WTC11 (cell line): Measurements from ENCODE around the gene CAMTA1. TPM values are rescaled to one million over a fixed set of nuclear protein-coding genes. Genes with fewer than 3 reads are reported as not detected.

Experiments used
- ATAC-seq: fragments of 200-7000 bp; cut with Tn5 transposase; 2 replicates; pipeline ENCODE4 v1.10.0; 2021; ENCODE audit warnings: mild to moderate bottlenecking, moderate library complexity
- CTCF ChIA-PET: fragments of 300-600 bp; sonication (Branson Sonifier 250); formaldehyde crosslinking; loops from one replicate; lab custom pipeline; 2021; ENCODE audit warnings: antibody characterized with exemption; lab: Charles Lee
- POLR2A ChIA-PET: fragments of 350-600 bp; sonication (Branson Sonifier 250); formaldehyde crosslinking; loops from one replicate; lab custom pipeline; 2021; ENCODE audit warnings: antibody characterized with exemption; lab: Charles Lee
- DNase-seq: peaks from one replicate; pipeline ENCODE4 v3.0.0; 2021; ENCODE audit warnings: low spot score
- H3K27ac Mint-ChIP-seq: 2 replicates; pipeline ENCODE4 v1.8.0; 2021; ENCODE audit warnings: mixed read lengths
- H3K27me3 Mint-ChIP-seq: 2 replicates; pipeline ENCODE4 v1.8.0; 2021; ENCODE audit warnings: low read depth, mild to moderate bottlenecking, moderate library complexity, mixed read lengths
- H3K36me3 Mint-ChIP-seq: 2 replicates; pipeline ENCODE4 v1.8.0; 2021; ENCODE audit warnings: mixed read lengths
- H3K4me1 Mint-ChIP-seq: 2 replicates; pipeline ENCODE4 v1.8.0; 2022; ENCODE audit warnings: mixed read lengths
- H3K4me3 Mint-ChIP-seq: 2 replicates; pipeline ENCODE4 v1.8.0; 2021; ENCODE audit warnings: mild to moderate bottlenecking, moderate library complexity, mixed read lengths
- H3K9me3 Mint-ChIP-seq: 2 replicates; pipeline ENCODE4 v1.8.0; 2021; ENCODE audit warnings: mixed read lengths
- ESRRA ChIP-seq: sonication (generic); formaldehyde crosslinking; IDR thresholded peaks from 2 replicates; pipeline ENCODE4 v1.8.1; 2022; ENCODE audit warnings: mild to moderate bottlenecking, missing genetic modification reagents, borderline replicate concordance
- FOXK1 ChIP-seq: sonication (generic); formaldehyde crosslinking; IDR thresholded peaks from 2 replicates; pipeline ENCODE4 v1.8.0; 2022; ENCODE audit warnings: mild to moderate bottlenecking, moderate library complexity, missing genetic modification reagents
- FOXP1 ChIP-seq: sonication (generic); formaldehyde crosslinking; IDR thresholded peaks from 2 replicates; pipeline ENCODE4 v1.8.0; 2022; ENCODE audit warnings: missing genetic modification reagents, mild to moderate bottlenecking, moderate library complexity, borderline replicate concordance
- JAZF1 ChIP-seq: fragments of 250-450 bp; sonication (Bioruptor Pico); IDR thresholded peaks from 2 replicates; pipeline ENCODE4 v1.9.0; 2021; ENCODE audit warnings: moderate library complexity, mild to moderate bottlenecking, inconsistent platforms
- JUN ChIP-seq: sonication (generic); formaldehyde crosslinking; IDR thresholded peaks from 2 replicates; pipeline ENCODE4 v1.8.0; 2023; ENCODE audit warnings: mild to moderate bottlenecking, missing genetic modification reagents
- MXD4 ChIP-seq: fragments of 250-450 bp; sonication (Bioruptor Pico); IDR thresholded peaks from 2 replicates; pipeline ENCODE4 v1.8.0; 2021; ENCODE audit warnings: mild to moderate bottlenecking, moderate library complexity, borderline replicate concordance
- NFE2L1 ChIP-seq: sonication (generic); formaldehyde crosslinking; IDR thresholded peaks from 2 replicates; pipeline ENCODE4 v1.8.1; 2023; ENCODE audit warnings: missing genetic modification reagents
- NR1H2 ChIP-seq: sonication (generic); formaldehyde crosslinking; IDR thresholded peaks from 2 replicates; pipeline ENCODE4 v1.9.0; 2021; ENCODE audit warnings: mild to moderate bottlenecking, moderate library complexity, missing genetic modification reagents
- ZNF317 ChIP-seq: sonication (generic); formaldehyde crosslinking; IDR thresholded peaks from 2 replicates; pipeline ENCODE4 v1.8.1; 2023; ENCODE audit warnings: low read depth, mild to moderate bottlenecking, moderate library complexity, missing genetic modification reagents, borderline replicate concordance
- ZNF416 ChIP-seq: fragments of 250-450 bp; sonication (Bioruptor Pico); IDR thresholded peaks from 2 replicates; pipeline ENCODE4 v1.9.0; 2021; ENCODE audit warnings: mild to moderate bottlenecking, inconsistent platforms
- ZNF671 ChIP-seq: fragments of 250-450 bp; sonication (Bioruptor Pico); IDR thresholded peaks from 2 replicates; pipeline ENCODE4 v1.8.0; 2021; ENCODE audit warnings: mild to moderate bottlenecking
- total RNA-seq: library from RNA; stranded (reverse); gene quantifications from 3 replicates; pipeline ENCODE4 v1.2.3, GENCODE V29; 2021
- TF ChIP-seq, protein P1 (sequence below): fragments of 200-600 bp; IDR thresholded peaks from 2 replicates; pipeline ENCODE4 v1.8.0; 2022; ENCODE audit warnings: antibody characterized with exemption
- TF ChIP-seq, protein P2 (sequence below): sonication (generic); formaldehyde crosslinking; IDR thresholded peaks from 2 replicates; pipeline ENCODE4 v1.8.1; 2023; ENCODE audit warnings: mild to moderate bottlenecking, missing genetic modification reagents, moderate library complexity
- TF ChIP-seq, protein P3 (sequence below): sonication (generic); formaldehyde crosslinking; IDR thresholded peaks from 2 replicates; pipeline ENCODE4 v1.8.1; 2023; ENCODE audit warnings: mild to moderate bottlenecking, moderate library complexity, missing genetic modification reagents
- TF ChIP-seq, protein P4 (sequence below): sonication (generic); formaldehyde crosslinking; IDR thresholded peaks from 2 replicates; pipeline ENCODE4 v1.8.0; 2023; ENCODE audit warnings: missing genetic modification reagents, mild to moderate bottlenecking, borderline replicate concordance
- TF ChIP-seq, protein P5 (sequence below): sonication (generic); formaldehyde crosslinking; IDR thresholded peaks from 2 replicates; pipeline ENCODE4 v1.8.1; 2023; ENCODE audit warnings: mild to moderate bottlenecking, missing genetic modification reagents, moderate library complexity
- TF ChIP-seq, protein P6 (sequence below): sonication (generic); formaldehyde crosslinking; IDR thresholded peaks from 2 replicates; pipeline ENCODE4 v1.8.1; 2022; ENCODE audit warnings: low read depth, missing genetic modification reagents, borderline replicate concordance
- TF ChIP-seq, protein P7 (sequence below): fragments of 250-450 bp; sonication (Bioruptor Pico); IDR thresholded peaks from 2 replicates; pipeline ENCODE4 v1.8.0; 2021; ENCODE audit warnings: mild to moderate bottlenecking

Gene CAMTA1
- total RNA-seq, 1 experiment from 2014 or later: 86.4 TPM

DNA sequence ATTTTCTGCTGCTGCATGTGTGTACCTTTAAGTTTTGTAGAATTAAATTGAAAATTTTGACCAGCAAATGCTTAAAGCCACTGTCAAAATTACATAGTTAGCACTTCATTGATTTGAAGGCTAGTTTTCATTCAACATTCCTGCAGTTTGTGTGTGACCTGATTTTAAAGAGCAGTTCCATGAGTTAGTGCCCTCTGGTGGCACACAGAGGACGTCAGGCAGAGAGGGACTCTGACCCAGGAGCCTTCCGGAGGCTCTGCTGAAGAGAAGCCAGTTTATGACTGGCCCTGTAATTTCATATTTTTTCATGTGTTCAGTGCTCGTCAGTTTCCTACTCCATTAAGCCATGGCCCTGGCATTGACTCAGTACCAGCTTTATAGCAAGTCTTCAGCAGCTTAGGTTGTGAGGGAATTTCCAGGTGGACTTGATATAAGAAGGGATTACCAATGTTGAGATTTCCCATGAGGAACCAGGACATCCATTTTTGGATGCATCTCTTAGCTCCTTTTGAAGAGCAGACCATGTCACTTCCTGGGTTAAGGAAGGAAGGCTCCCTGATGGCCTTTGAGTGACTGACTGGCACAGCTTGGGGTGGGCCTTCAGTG lies 104.7 kb downstream of the CAMTA1 start:
- Mint-ChIP-seq H3K4me1 (peaks cover 6% of the 10 kb centered on the region), H3K4me3 (no peak overlapping the region), H3K9me3 (no peaks in the 10 kb centered on the region), H3K36me3 (no peaks in the 10 kb centered on the region), H3K27ac (no peak overlapping the region), H3K27me3 (no peaks in the 10 kb centered on the region)
- ATAC-seq: peak; percentile 90
- CTCF ChIA-PET: interaction anchor here (0.7 to 1.7 kb wide), 4 partner anchors 10 to 196 kb away, joined by 3 to 5 read pairs (median 4); no protein-coding TSS in a partner anchor
- peak; percentile 61 for DNase-seq
- POLR2A ChIA-PET: no interaction called here
- TF ChIP-seq FOXK1 (CRISPR knock-in tag) (no peak), JAZF1 (CRISPR knock-in tag) (no peak)
- TF ChIP-seq, protein P1, sequence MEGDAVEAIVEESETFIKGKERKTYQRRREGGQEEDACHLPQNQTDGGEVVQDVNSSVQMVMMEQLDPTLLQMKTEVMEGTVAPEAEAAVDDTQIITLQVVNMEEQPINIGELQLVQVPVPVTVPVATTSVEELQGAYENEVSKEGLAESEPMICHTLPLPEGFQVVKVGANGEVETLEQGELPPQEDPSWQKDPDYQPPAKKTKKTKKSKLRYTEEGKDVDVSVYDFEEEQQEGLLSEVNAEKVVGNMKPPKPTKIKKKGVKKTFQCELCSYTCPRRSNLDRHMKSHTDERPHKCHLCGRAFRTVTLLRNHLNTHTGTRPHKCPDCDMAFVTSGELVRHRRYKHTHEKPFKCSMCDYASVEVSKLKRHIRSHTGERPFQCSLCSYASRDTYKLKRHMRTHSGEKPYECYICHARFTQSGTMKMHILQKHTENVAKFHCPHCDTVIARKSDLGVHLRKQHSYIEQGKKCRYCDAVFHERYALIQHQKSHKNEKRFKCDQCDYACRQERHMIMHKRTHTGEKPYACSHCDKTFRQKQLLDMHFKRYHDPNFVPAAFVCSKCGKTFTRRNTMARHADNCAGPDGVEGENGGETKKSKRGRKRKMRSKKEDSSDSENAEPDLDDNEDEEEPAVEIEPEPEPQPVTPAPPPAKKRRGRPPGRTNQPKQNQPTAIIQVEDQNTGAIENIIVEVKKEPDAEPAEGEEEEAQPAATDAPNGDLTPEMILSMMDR: peak; percentile 31; the same call in 1 of the 2 replicates

DNA sequence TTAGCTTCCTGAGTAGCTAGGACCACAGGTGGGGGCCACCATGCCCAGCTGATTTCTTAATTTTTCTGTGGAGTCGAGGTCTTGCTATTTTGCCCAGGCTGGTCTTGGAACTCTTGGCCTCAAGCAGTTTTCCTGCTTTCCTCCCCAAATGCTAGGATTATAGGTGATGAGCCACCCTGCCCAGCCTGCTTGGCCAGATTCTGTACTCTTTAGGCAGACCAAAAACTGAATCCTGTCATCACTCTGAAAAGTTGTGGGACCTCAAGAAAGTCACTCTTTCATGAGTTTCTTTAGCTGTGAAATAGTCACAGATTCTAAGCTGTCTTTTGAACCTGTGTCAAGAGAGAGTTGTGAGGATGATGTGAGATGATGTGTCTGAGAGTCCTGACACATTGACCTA lies 105.4 kb downstream of the CAMTA1 start:
- H3K36me3 Mint-ChIP-seq: no peaks in the 10 kb centered on the region
- H3K27ac Mint-ChIP-seq: no peak overlapping the region
- H3K4me3 Mint-ChIP-seq: no peak overlapping the region
- H3K27me3 Mint-ChIP-seq: no peaks in the 10 kb centered on the region
- ChIA-PET POLR2A (no interaction called here), CTCF (interaction anchor here (0.7 to 1.7 kb wide), 4 partner anchors 10 to 196 kb away, joined by 3 to 5 read pairs (median 4); no protein-coding TSS in a partner anchor)
- H3K9me3 Mint-ChIP-seq: no peaks in the 10 kb centered on the region
- peaks cover 10% of the 10 kb centered on the region for H3K4me1 Mint-ChIP-seq
- no peak for DNase-seq
- ATAC-seq: no peak
- TF ChIP-seq, protein P2, sequence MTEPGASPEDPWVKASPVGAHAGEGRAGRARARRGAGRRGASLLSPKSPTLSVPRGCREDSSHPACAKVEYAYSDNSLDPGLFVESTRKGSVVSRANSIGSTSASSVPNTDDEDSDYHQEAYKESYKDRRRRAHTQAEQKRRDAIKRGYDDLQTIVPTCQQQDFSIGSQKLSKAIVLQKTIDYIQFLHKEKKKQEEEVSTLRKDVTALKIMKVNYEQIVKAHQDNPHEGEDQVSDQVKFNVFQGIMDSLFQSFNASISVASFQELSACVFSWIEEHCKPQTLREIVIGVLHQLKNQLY (CRISPR knock-in tag): no peak
- TF ChIP-seq JUN (CRISPR knock-in tag): no peak
- TF ChIP-seq, protein P3, sequence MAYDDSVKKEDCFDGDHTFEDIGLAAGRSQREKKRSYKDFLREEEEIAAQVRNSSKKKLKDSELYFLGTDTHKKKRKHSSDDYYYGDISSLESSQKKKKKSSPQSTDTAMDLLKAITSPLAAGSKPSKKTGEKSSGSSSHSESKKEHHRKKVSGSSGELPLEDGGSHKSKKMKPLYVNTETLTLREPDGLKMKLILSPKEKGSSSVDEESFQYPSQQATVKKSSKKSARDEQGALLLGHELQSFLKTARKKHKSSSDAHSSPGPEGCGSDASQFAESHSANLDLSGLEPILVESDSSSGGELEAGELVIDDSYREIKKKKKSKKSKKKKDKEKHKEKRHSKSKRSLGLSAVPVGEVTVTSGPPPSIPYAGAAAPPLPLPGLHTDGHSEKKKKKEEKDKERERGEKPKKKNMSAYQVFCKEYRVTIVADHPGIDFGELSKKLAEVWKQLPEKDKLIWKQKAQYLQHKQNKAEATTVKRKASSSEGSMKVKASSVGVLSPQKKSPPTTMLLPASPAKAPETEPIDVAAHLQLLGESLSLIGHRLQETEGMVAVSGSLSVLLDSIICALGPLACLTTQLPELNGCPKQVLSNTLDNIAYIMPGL (CRISPR knock-in tag): no peak
- TF ChIP-seq FOXK1 (CRISPR knock-in tag): no peak
- no peak for TF ChIP-seq MXD4 (CRISPR knock-in tag)
- TF ChIP-seq, protein P1: no peak
- TF ChIP-seq NFE2L1: no peak
- TF ChIP-seq, protein P4, sequence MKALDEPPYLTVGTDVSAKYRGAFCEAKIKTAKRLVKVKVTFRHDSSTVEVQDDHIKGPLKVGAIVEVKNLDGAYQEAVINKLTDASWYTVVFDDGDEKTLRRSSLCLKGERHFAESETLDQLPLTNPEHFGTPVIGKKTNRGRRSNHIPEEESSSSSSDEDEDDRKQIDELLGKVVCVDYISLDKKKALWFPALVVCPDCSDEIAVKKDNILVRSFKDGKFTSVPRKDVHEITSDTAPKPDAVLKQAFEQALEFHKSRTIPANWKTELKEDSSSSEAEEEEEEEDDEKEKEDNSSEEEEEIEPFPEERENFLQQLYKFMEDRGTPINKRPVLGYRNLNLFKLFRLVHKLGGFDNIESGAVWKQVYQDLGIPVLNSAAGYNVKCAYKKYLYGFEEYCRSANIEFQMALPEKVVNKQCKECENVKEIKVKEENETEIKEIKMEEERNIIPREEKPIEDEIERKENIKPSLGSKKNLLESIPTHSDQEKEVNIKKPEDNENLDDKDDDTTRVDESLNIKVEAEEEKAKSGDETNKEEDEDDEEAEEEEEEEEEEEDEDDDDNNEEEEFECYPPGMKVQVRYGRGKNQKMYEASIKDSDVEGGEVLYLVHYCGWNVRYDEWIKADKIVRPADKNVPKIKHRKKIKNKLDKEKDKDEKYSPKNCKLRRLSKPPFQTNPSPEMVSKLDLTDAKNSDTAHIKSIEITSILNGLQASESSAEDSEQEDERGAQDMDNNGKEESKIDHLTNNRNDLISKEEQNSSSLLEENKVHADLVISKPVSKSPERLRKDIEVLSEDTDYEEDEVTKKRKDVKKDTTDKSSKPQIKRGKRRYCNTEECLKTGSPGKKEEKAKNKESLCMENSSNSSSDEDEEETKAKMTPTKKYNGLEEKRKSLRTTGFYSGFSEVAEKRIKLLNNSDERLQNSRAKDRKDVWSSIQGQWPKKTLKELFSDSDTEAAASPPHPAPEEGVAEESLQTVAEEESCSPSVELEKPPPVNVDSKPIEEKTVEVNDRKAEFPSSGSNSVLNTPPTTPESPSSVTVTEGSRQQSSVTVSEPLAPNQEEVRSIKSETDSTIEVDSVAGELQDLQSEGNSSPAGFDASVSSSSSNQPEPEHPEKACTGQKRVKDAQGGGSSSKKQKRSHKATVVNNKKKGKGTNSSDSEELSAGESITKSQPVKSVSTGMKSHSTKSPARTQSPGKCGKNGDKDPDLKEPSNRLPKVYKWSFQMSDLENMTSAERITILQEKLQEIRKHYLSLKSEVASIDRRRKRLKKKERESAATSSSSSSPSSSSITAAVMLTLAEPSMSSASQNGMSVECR (CRISPR knock-in tag): no peak
- TF ChIP-seq NR1H2 (CRISPR knock-in tag): no peak
- TF ChIP-seq ZNF671 (CRISPR knock-in tag): no peak
- TF ChIP-seq ZNF317 (CRISPR knock-in tag): no peak
- TF ChIP-seq, protein P5, sequence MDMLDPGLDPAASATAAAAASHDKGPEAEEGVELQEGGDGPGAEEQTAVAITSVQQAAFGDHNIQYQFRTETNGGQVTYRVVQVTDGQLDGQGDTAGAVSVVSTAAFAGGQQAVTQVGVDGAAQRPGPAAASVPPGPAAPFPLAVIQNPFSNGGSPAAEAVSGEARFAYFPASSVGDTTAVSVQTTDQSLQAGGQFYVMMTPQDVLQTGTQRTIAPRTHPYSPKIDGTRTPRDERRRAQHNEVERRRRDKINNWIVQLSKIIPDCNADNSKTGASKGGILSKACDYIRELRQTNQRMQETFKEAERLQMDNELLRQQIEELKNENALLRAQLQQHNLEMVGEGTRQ (CRISPR knock-in tag): no peak
- TF ChIP-seq ZNF416 (CRISPR knock-in tag): no peak
- TF ChIP-seq, protein P6, sequence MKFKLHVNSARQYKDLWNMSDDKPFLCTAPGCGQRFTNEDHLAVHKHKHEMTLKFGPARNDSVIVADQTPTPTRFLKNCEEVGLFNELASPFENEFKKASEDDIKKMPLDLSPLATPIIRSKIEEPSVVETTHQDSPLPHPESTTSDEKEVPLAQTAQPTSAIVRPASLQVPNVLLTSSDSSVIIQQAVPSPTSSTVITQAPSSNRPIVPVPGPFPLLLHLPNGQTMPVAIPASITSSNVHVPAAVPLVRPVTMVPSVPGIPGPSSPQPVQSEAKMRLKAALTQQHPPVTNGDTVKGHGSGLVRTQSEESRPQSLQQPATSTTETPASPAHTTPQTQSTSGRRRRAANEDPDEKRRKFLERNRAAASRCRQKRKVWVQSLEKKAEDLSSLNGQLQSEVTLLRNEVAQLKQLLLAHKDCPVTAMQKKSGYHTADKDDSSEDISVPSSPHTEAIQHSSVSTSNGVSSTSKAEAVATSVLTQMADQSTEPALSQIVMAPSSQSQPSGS (CRISPR knock-in tag): no peak
- TF ChIP-seq, protein P7, sequence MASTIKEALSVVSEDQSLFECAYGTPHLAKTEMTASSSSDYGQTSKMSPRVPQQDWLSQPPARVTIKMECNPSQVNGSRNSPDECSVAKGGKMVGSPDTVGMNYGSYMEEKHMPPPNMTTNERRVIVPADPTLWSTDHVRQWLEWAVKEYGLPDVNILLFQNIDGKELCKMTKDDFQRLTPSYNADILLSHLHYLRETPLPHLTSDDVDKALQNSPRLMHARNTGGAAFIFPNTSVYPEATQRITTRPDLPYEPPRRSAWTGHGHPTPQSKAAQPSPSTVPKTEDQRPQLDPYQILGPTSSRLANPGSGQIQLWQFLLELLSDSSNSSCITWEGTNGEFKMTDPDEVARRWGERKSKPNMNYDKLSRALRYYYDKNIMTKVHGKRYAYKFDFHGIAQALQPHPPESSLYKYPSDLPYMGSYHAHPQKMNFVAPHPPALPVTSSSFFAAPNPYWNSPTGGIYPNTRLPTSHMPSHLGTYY (CRISPR knock-in tag): no peak
- no peak for TF ChIP-seq FOXP1 (CRISPR knock-in tag)
- TF ChIP-seq ESRRA (CRISPR knock-in tag): no peak
